GM12872 (cell line): ENCODE results near the gene PKHD1.

ENCODE experiments used
- CTCF ChIP-seq: IDR thresholded peaks from 3 replicates; pipeline ENCODE4 v1.5.1; 2011; ENCODE audit warnings: low read depth, mild to moderate bottlenecking, low read length, moderate library complexity; ENCODE audit not compliant: insufficient read depth

Gene PKHD1

GRCh38 chr6:52012582-52012981 lies 74.8 kb downstream of the PKHD1 start:
- TF ChIP-seq CTCF, result no peak

- no peak for TF ChIP-seq CTCF
Observed at GRCh38 chr6:52010806-52011205, 76.6 kb downstream of the PKHD1 start.

GRCh38 chr6:52010145-52010544 lies 77.3 kb downstream of the PKHD1 start:
- no peak for TF ChIP-seq CTCF

- no peak for TF ChIP-seq CTCF
Observed at GRCh38 chr6:52009466-52010140, 77.8 kb downstream of the PKHD1 start.

- no peak for TF ChIP-seq CTCF
Observed at GRCh38 chr6:52000064-52000463, 87.3 kb downstream of the PKHD1 start.

- no peak for TF ChIP-seq CTCF
Observed at GRCh38 chr6:51996296-51996947, 91.0 kb downstream of the PKHD1 start.

GRCh38 chr6:51995214-51995755 lies 92.1 kb downstream of the PKHD1 start:
- no peak for TF ChIP-seq CTCF
